ENCODE data around the gene FLT4.

DNA sequence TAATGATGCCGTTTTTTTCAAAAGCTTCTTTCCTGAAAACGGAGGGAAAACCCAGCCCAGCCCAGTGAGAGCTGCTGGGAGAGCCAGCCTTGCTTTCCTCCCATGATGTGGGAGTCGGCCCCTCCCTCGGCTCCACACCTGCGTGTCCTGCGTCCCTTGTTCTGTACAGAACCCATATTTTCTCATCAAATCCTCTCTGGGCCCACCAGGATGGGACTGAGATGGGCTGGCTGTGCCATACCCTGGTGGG is 8.9 kb downstream of the FLT4 start:
- no peak for TF ChIP-seq CTCF (IDR thresholded peaks at IDR 0.05)
- no peak for TF ChIP-seq POLR2A (IDR thresholded peaks at IDR 0.05)

Measured in body of pancreas (tissue), 4 donors.